HEK293 (cell line): ENCODE data around the gene BAX.
A peak's percentile ranks its signal among the peaks of the same experiment; 100 is the strongest.

Experiments
- ATF2 ChIP-seq: fragments of 450-650 bp; formaldehyde crosslinking; IDR thresholded peaks from 2 replicates; pipeline ENCODE4 v1.5.1; 2016; ENCODE audit warnings: missing biosample characterization, missing genetic modification characterization, low read depth
- INSM2 ChIP-seq: fragments of 450-650 bp; formaldehyde crosslinking; IDR thresholded peaks from 2 replicates; pipeline ENCODE4 v1.5.1; 2016; ENCODE audit warnings: missing biosample characterization, missing genetic modification characterization
- KLF8 ChIP-seq: fragments of 450-650 bp; formaldehyde crosslinking; IDR thresholded peaks from 2 replicates; pipeline ENCODE4 v1.5.1; 2016; ENCODE audit warnings: missing biosample characterization, missing genetic modification characterization
- MEIS1 ChIP-seq: sonication (generic); formaldehyde crosslinking; IDR thresholded peaks from 2 replicates; pipeline ENCODE4 v1.8.1; 2022; ENCODE audit warnings: missing genetic modification reagents, mild to moderate bottlenecking, borderline replicate concordance
- SP7 ChIP-seq: fragments of 450-650 bp; formaldehyde crosslinking; IDR thresholded peaks from 2 replicates; pipeline ENCODE4 v1.5.1; 2016; ENCODE audit warnings: missing biosample characterization, missing genetic modification characterization
- ZNF133 ChIP-seq: fragments of 450-650 bp; formaldehyde crosslinking; IDR thresholded peaks from 2 replicates; pipeline ENCODE4 v1.5.1; 2016; ENCODE audit warnings: missing biosample characterization, missing genetic modification characterization
- ZNF140 ChIP-seq: fragments of 450-650 bp; formaldehyde crosslinking; IDR thresholded peaks from 2 replicates; pipeline ENCODE4 v1.5.1; 2016; ENCODE audit warnings: missing biosample characterization, missing genetic modification characterization
- ZNF174 ChIP-seq: fragments of 450-650 bp; formaldehyde crosslinking; IDR thresholded peaks from 2 replicates; pipeline ENCODE4 v1.5.0; 2017; ENCODE audit warnings: missing biosample characterization, mild to moderate bottlenecking, missing genetic modification characterization
- ZNF221 ChIP-seq: fragments of 450-650 bp; formaldehyde crosslinking; IDR thresholded peaks from 2 replicates; pipeline ENCODE4 v1.5.1; 2017; ENCODE audit warnings: missing biosample characterization, missing genetic modification characterization, borderline replicate concordance
- ZNF223 ChIP-seq: fragments of 450-650 bp; formaldehyde crosslinking; IDR thresholded peaks from 2 replicates; pipeline ENCODE4 v1.5.1; 2016; ENCODE audit warnings: missing biosample characterization, missing genetic modification characterization
- ZNF24 ChIP-seq: fragments of 450-650 bp; formaldehyde crosslinking; IDR thresholded peaks from 2 replicates; pipeline ENCODE4 v1.5.1; 2016; ENCODE audit warnings: missing biosample characterization, missing genetic modification characterization
- ZNF280D ChIP-seq: fragments of 450-650 bp; formaldehyde crosslinking; IDR thresholded peaks from 2 replicates; pipeline ENCODE4 v1.5.1; 2016; ENCODE audit warnings: missing biosample characterization, missing genetic modification characterization
- ZNF292 ChIP-seq: fragments of 450-650 bp; formaldehyde crosslinking; IDR thresholded peaks from 2 replicates; pipeline ENCODE4 v1.5.1; 2016; ENCODE audit warnings: low read depth, missing biosample characterization, missing genetic modification characterization, borderline replicate concordance
- ZNF394 ChIP-seq: fragments of 450-650 bp; formaldehyde crosslinking; IDR thresholded peaks from 2 replicates; pipeline ENCODE4 v1.5.1; 2016; ENCODE audit warnings: missing biosample characterization, missing genetic modification characterization, mild to moderate bottlenecking, moderate library complexity, borderline replicate concordance
- ZNF560 ChIP-seq: fragments of 450-650 bp; formaldehyde crosslinking; IDR thresholded peaks from 2 replicates; pipeline ENCODE4 v1.5.1; 2017; ENCODE audit warnings: missing biosample characterization, missing genetic modification characterization, borderline replicate concordance
- TF ChIP-seq, protein P1 (sequence below): fragments of 450-650 bp; formaldehyde crosslinking; IDR thresholded peaks from 2 replicates; pipeline ENCODE4 v1.5.1; 2016; ENCODE audit warnings: missing biosample characterization, missing genetic modification characterization
- TF ChIP-seq, protein P2 (sequence below): fragments of 450-650 bp; formaldehyde crosslinking; IDR thresholded peaks from 2 replicates; pipeline ENCODE4 v1.5.1; 2017; ENCODE audit warnings: missing biosample characterization, missing genetic modification characterization
- TF ChIP-seq, protein P3 (sequence below): fragments of 450-650 bp; formaldehyde crosslinking; IDR thresholded peaks from 2 replicates; pipeline ENCODE4 v1.5.1; 2016; ENCODE audit warnings: missing biosample characterization, missing genetic modification characterization
- TF ChIP-seq, protein P4 (sequence below): fragments of 450-650 bp; formaldehyde crosslinking; IDR thresholded peaks from 2 replicates; pipeline ENCODE4 v1.5.1; 2016; ENCODE audit warnings: missing biosample characterization, missing genetic modification characterization
- TF ChIP-seq, protein P5 (sequence below): fragments of 450-650 bp; formaldehyde crosslinking; IDR thresholded peaks from 2 replicates; pipeline ENCODE4 v1.5.1; 2017; ENCODE audit warnings: missing biosample characterization, missing genetic modification characterization
- TF ChIP-seq, protein P6 (sequence below): fragments of 450-650 bp; formaldehyde crosslinking; IDR thresholded peaks from 2 replicates; pipeline ENCODE4 v1.5.1; 2017; ENCODE audit warnings: missing biosample characterization, missing genetic modification characterization

Gene BAX

GRCh38 chr19:48954595-48955307, at the start of gene BAX (continued):
- TF ChIP-seq, protein P1, sequence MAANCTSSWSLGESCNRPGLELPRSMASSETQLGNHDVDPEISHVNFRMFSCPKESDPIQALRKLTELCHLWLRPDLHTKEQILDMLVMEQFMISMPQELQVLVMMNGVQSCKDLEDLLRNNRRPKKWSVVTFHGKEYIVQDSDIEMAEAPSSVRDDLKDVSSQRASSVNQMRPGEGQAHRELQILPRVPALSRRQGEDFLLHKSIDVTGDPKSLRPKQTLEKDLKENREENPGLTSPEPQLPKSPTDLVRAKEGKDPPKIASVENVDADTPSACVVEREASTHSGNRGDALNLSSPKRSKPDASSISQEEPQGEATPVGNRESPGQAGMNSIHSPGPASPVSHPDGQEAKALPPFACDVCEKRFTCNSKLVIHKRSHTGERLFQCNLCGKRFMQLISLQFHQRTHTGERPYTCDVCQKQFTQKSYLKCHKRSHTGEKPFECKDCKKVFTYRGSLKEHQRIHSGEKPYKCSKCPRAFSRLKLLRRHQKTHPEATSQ (tag by site-specific recombination): no peak
- TF ChIP-seq ZNF24 (tag by site-specific recombination) (peak; percentile 98), ATF2 (tag by site-specific recombination) (no peak), ZNF221 (tag by site-specific recombination) (no peak), ZNF140 (tag by site-specific recombination) (0 out of 2 replicates have a peak, but pooled peaks have one; percentile 26), KLF8 (tag by site-specific recombination) (peak; percentile 72), ZNF223 (tag by site-specific recombination) (peak; percentile 36; the same call in 1 of the 2 replicates), ZNF292 (tag by site-specific recombination) (0 out of 2 replicates have a peak, but pooled peaks have one; percentile 49), ZNF133 (no peak), ZNF174 (tag by site-specific recombination) (no peak), ZNF560 (tag by site-specific recombination) (no peak), MEIS1 (CRISPR knock-in tag) (no peak), SP7 (peak; percentile 67; the same call in 1 of the 2 replicates), INSM2 (tag by site-specific recombination) (peak; percentile 63), ZNF394 (tag by site-specific recombination) (no peak), ZNF280D (tag by site-specific recombination) (no peak)
- TF ChIP-seq, protein P2, sequence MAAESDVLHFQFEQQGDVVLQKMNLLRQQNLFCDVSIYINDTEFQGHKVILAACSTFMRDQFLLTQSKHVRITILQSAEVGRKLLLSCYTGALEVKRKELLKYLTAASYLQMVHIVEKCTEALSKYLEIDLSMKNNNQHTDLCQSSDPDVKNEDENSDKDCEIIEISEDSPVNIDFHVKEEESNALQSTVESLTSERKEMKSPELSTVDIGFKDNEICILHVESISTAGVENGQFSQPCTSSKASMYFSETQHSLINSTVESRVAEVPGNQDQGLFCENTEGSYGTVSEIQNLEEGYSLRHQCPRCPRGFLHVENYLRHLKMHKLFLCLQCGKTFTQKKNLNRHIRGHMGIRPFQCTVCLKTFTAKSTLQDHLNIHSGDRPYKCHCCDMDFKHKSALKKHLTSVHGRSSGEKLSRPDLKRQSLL (tag by site-specific recombination): peak; percentile 75
- TF ChIP-seq, protein P3, sequence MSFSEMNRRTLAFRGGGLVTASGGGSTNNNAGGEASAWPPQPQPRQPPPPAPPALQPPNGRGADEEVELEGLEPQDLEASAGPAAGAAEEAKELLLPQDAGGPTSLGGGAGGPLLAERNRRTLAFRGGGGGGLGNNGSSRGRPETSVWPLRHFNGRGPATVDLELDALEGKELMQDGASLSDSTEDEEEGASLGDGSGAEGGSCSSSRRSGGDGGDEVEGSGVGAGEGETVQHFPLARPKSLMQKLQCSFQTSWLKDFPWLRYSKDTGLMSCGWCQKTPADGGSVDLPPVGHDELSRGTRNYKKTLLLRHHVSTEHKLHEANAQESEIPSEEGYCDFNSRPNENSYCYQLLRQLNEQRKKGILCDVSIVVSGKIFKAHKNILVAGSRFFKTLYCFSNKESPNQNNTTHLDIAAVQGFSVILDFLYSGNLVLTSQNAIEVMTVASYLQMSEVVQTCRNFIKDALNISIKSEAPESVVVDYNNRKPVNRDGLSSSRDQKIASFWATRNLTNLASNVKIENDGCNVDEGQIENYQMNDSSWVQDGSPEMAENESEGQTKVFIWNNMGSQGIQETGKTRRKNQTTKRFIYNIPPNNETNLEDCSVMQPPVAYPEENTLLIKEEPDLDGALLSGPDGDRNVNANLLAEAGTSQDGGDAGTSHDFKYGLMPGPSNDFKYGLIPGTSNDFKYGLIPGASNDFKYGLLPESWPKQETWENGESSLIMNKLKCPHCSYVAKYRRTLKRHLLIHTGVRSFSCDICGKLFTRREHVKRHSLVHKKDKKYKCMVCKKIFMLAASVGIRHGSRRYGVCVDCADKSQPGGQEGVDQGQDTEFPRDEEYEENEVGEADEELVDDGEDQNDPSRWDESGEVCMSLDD: no peak
- TF ChIP-seq, protein P4, sequence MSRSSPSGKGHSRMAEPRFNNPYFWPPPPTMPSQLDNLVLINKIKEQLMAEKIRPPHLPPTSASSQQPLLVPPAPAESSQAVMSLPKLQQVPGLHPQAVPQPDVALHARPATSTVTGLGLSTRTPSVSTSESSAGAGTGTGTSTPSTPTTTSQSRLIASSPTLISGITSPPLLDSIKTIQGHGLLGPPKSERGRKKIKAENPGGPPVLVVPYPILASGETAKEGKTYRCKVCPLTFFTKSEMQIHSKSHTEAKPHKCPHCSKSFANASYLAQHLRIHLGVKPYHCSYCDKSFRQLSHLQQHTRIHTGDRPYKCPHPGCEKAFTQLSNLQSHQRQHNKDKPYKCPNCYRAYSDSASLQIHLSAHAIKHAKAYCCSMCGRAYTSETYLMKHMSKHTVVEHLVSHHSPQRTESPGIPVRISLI (tag by site-specific recombination): 0 out of 2 replicates have a peak, but pooled peaks have one; percentile 38
- TF ChIP-seq, protein P5, sequence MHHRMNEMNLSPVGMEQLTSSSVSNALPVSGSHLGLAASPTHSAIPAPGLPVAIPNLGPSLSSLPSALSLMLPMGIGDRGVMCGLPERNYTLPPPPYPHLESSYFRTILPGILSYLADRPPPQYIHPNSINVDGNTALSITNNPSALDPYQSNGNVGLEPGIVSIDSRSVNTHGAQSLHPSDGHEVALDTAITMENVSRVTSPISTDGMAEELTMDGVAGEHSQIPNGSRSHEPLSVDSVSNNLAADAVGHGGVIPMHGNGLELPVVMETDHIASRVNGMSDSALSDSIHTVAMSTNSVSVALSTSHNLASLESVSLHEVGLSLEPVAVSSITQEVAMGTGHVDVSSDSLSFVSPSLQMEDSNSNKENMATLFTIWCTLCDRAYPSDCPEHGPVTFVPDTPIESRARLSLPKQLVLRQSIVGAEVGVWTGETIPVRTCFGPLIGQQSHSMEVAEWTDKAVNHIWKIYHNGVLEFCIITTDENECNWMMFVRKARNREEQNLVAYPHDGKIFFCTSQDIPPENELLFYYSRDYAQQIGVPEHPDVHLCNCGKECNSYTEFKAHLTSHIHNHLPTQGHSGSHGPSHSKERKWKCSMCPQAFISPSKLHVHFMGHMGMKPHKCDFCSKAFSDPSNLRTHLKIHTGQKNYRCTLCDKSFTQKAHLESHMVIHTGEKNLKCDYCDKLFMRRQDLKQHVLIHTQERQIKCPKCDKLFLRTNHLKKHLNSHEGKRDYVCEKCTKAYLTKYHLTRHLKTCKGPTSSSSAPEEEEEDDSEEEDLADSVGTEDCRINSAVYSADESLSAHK (tag by site-specific recombination): peak; percentile 61; the same call in 1 of the 2 replicates
- TF ChIP-seq, protein P6, sequence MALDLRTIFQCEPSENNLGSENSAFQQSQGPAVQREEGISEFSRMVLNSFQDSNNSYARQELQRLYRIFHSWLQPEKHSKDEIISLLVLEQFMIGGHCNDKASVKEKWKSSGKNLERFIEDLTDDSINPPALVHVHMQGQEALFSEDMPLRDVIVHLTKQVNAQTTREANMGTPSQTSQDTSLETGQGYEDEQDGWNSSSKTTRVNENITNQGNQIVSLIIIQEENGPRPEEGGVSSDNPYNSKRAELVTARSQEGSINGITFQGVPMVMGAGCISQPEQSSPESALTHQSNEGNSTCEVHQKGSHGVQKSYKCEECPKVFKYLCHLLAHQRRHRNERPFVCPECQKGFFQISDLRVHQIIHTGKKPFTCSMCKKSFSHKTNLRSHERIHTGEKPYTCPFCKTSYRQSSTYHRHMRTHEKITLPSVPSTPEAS: peak; percentile 32; the same call in 1 of the 2 replicates
